Measurements from ENCODE around the gene HIF1AN. TPM values are rescaled to one million over a fixed set of nuclear protein-coding genes. Genes with fewer than 3 reads are reported as not detected.
A peak's percentile ranks its signal among the peaks of the same experiment; 100 is the strongest.

HIF1AN gene
- polyA plus RNA-seq, 12 donors = 27.1 to 46.3 (median 40.6) TPM; not detected in 1

DNA sequence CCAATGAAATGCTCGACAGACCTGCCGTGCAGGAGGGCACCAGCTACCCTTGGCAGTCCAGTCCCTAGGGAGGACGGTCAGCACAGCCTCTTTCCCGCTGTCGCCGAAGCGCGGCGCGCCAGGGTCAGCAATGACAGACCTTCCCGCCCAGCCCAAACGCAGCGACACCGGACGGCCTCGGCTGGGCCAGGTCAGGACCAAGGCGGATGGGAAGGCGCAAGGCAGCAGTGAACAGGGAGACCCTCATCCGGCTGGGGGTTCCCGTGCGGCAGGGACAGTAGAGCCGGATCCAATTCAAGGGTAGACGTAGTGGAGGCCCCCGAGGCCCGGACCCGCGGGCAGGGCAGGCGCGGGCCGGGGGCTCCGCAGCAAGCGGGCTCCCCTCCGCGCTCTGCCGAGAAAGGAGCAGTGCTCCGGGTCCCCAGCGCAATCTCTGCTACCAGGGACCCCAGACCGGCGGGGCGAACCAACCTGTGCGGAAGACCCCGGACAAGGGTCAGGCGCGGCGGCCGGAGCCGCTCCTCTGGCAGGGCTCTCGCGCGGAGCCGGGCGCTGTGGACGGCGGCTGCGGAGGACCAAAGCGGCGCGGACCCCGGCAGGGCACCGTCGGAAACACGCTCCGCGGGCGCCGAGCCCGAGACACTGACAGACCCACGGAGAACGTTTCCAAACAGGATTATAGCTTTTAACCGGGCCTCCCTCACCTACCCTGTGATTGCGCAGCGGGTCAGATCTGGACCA is 16.3 kb upstream of the HIF1AN start, which contains the start of gene SEC31B:
Gene SEC31B (minus strand): TSS at position 551 of the 741 bp plus-strand sequence. CDS start 2,909 bp downstream, outside the sequence.
- no peak for DNase-seq

DNA sequence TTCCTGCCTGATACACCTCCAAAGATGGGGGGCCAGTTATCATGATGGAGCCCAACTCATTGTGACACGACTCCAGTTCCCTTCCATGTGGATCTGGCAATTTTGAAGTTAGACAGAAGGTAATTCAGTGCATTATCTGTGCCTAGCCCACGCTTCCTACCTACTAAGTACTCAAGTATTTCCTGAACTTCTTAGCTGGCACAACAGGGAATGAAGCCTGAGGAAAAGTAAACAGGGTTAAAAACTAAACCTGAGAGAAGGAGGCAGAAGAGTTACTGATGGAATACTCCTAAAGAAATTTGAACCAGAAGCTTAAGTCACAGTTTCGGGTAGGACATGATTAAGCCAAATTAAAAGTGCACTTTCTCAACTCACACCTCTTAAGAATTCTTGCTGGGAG is 14.9 kb upstream of the HIF1AN start:
- DNase-seq = no peak

DNA sequence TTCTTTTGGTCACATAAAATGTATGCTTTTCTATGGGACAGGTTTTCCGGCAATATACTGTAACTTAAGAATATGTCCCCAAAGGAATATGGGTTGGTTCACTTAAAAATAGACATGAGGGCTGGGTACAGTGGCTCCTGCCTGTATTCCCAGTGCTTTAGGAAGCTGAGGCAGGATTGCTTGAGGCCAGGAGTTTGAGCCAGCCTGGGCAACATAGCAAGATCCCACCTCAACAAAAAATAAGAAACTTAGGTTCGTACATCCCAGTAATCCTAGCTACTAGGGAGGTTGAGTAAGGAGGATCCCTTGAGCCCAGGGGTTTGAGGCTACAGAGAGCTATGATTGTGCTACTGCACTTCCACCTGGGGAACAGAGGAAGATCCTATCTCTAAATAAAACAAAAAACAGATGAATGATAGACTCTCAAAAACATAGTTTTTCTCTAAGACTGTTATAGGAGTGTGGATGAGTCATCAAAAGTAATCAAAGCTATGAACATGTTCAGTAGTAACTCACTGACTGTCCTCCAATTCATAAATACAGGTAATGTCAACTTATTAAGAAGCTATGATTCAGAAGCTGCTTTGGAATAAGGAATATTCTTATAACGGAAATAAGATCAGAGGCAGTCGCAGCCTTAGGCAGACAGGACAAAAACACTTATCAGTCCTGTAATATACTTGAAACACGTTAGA is 13.5 kb upstream of the HIF1AN start:
- DNase-seq = no peak

DNA sequence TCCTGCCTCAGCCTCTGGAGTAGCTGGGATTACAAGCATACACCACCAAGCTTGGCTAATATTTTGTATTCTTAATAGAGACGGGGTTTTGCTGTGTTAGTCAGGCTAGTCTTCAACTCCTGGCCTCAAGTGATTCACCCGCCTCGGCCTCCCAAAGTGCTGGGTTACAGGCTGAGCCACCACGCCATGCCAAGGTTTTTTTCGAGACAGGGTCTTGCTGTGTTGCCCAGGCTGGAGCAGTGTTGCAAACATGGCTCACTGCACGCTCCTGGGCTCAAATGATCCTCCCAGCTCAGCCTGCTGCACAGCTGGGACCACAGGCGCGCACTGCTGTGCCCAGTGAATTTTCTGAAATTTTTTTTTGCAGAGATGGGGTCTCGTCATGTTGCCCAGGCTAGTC is 12.8 kb upstream of the HIF1AN start:
- no peak for DNase-seq

DNA sequence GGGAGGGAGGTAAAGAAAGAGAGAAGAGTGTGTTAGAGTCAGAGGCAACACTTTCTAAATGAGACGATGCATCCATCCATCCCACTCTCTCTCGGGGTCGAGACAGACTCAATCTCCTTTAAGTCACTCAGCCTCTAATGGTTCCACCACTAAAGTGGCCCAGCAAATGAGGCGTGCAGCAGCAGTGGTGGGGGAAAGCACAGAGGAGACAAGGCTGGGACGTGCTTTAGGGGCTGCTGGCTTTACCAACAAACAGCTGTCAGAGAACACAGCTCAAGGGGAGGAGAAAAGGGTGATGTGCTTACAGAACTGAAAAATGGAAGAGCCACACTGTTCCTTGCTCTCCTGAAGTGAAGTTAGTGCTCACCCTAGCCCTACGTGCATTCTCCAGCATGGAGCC is 11.5 kb upstream of the HIF1AN start:
- no peak for DNase-seq

DNA sequence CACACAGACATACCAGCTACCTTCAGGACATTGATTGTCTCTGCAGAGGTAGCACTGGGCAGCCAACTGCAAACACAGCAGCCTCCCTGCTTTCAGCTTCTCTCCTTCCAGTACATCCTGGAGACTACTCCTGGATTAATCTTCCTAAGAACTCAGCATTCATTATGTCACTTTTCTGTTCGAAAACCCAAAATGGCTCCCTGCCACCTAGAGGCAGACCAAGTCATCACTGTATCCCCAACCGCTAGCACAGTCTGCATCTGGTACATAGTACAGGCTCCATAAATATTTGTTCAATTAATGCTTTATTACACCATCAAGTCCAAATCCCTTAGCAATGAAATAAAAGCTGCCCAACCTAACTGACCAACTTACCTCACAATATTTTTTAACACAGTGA is 11.1 kb upstream of the HIF1AN start:
- no peak for DNase-seq

DNA sequence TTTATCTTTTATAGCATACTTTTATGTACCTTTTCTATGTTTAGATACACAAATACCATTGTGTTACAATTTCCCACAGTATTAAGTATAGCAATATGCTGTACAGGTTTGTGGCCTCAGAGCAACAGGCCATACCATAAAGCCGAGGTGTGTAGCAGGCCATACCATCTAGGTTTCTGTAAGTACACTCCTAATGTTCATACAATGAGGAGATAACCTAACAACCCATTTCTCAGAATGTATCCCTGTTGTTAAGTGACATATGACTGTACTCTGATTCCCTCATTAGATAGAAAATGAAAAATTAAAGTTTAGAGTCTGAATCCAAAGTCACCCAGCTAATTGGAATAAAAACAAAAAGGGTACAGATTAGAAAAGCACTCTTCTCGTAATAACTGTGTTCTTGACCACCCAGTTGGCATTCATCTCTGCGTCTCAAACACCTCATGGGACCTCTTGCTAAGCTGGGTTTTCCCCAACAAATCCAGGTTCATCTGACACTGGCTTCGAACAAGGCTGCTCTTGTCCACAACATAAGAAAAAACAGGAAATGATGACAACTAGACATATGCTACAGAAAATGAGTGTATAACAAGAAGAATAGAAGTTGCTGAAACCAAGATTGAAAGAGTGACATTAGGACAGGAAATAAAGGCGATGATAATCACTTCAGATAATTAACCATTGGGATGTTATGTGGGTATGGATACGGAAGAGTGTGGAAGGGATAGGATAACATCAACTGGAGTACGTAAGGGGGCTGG is 7.4 kb upstream of the HIF1AN start:
- no peak for DNase-seq

DNA sequence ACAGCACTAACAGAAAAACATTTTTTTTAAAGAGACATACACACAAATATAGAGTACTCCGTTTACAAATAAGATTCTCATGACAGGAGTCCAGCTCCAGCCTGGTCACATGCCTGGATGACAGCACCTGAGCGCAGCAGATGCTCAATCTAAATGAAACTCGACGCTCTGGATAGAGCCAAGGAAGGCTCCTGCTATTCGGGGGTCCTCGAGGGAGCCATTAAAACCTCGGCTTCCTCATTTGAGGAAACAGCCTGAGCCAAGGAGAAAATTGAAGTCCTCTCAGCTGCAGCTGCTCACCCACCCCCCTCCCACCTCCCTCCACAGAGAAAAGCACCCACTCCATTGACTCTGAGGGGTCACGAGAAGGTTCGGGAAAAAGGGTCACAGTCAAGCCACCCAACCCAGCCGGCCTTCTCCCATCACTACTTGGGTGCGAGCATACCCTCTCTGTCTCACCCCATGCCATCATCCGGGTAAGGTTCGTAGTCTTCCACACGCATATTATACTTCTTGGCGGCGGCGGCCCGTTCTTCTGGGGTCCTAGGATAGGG is 6.7 kb upstream of the HIF1AN start:
- DNase-seq = peak; percentile 70

DNA sequence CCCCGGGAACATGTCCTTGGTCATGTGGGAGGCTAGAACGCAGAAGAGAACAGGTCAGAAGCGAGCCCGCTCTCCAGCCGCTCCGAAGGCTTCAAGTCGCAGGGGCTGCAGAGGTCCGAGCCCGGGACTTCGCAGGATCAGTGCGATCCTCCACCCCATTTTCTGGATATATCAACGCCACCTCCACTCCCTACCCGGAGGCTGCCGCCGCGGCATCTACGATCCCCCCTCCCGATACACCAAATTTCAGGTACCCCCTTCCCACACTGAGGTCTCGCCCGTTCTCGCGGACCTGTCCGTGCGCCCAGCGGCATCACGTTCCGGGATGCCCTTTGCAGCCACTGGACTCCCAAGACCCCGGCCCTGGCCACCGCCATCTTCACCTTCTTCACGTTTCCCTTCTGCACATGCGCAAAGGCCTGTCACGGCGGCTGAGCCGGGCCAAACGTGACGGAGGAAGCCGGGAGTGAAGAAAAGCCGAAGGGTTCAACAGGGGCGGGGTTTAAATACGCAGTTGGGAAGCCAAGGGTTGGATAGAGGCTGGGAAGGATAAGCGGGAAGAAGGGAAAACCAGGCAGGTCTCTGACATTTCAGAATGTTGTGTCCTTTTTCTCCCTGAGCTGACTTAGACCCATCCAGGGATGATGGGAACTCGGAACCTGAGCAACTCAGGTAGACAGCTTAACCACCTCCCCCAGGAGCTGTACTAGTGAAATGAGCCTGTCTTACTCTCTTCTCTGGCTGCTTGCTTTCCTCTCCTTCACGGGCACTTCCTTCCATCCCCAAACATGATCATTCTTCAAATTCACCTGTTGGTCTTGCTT is 6.1 kb upstream of the HIF1AN start, which contains the start of gene NDUFB8:
Gene NDUFB8 (minus strand): TSS at position 397 of the 824 bp plus-strand sequence. CDS start 20 bp downstream, at position 377.
- peak; percentile 91 for DNase-seq

DNA sequence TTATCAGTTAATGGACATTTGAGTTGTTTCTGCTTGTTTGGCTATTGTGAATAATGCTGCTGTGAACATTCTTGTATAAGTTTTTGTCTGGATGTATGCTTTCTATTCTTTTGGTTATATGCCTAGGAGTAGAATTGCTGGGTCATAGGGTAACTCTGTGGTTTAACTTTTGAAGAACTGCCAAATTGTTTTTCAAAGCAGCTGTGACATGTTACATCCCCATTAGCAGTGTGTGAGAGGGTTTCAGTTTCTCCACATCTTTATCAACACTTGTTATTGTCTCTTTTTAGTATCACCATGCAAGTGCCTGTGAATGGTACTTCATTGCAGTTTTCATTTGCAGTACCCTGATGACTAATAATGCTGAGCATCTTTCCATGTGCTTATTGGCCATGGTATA is 4.0 kb upstream of the HIF1AN start:
- no peak for DNase-seq

DNA sequence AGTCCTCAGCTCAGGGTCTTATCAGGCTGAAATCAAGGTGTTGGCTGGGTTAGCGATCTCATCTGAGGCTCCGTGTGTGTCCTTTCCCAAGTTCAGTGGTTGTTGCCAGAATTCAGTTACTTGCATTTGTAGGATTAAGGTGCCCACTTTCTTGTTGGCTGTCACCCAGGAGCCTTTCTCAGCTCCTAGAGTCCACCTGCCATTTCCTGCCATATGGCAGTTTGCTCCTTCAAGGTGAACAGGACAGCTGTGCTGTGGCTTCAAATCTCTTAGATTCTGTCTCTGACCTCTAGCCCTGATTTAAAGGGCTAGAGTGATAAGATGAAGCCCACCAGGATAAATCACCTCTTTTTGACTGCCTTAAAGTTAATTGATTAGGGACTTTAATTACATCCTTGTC is 1.0 kb upstream of the HIF1AN start:
- no peak for DNase-seq

DNA sequence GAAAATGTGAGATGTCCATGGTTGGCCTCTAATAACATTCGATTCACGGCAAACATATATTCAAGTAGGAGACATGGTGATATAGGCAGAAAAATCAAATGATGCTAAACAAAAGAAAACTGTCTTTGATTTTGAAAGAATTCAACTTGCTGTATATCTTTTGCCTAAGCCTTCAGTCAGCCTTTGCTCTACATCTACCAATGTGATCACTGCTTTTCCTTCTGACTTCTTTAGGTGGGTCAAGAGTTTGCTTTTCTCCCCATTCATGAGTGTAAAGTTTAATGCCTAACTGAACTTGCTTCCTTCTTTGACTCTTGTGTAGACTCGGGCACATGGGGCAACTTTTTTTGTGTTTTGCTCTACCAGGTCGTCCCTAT is 417 bp upstream of the HIF1AN start:
- DNase-seq = no peak

DNA sequence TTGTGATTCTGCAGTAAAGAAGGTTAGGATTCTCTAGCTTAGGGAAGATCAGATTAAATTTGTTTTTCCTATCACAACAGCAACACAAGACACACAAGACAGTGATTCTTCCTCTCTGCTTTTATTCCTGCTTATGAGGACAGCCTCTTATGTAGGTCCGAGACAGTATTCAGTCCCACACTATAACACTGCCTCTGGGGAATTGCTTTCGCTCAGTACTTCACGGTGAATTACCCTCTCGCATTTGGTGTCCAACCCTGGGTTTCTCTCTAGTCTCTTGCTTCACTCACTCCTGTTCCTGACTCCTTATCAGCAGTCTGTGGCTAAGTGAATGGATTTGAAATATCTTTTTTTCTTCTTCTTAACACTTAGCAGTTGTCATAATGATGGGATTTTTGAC is 1.7 kb downstream of the HIF1AN start:
- DNase-seq = no peak

DNA sequence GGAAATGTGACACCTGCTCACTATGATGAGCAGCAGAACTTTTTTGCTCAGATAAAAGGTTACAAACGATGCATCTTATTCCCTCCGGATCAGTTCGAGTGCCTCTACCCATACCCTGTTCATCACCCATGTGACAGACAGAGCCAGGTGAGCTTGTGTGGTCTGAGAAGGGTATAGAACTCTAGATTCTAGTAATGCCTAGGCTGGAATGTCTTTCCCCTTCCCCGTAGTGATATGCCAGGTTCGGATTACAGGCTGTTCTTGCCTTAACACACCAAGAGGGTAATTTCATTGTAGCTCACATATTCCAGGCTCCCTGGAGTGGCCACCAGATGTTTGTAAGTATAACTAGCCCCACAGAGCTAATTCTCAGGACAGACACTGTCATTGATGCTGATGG is 9.2 kb downstream of the HIF1AN start:
- no peak for DNase-seq

DNA sequence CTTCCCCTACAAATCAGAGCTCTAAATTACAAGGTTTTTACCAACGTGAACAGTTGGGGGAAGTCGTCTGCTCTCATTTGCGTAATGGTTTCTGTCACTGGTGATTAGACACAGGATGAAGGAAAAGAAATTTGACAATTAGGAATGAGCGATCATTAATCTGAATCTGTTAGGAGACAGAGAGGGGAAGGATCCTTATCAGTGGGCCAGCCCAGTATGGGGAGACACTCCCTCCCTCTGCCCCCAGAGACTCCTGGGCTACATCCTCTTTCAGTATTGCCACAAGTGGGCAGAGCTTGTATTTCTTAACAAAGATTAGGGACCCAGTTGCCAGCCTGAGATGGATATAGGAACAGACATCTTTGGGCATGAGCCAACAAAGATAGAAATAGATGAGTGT is 15.5 kb downstream of the HIF1AN start:
- DNase-seq = no peak

DNA sequence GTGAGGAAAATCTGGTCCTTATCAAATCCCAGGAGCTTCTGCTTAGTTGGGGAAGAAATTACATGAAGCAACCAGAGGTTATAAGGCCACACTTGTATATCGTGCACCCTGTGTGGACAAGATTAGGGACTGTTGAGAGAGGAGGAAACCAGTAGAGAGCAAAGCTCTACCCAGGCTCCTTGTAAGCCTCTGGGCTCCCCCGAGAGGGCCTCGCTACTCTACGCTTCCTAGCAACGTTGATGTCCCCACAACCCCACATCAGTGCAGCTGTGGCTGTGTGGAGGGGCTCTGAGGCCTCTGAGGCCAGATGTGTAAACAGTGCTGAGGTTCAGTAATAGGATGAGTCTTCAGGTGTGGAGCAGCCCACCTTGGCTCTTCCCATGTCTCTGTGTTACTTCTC is 16.0 kb downstream of the HIF1AN start:
- DNase-seq = no peak

DNA sequence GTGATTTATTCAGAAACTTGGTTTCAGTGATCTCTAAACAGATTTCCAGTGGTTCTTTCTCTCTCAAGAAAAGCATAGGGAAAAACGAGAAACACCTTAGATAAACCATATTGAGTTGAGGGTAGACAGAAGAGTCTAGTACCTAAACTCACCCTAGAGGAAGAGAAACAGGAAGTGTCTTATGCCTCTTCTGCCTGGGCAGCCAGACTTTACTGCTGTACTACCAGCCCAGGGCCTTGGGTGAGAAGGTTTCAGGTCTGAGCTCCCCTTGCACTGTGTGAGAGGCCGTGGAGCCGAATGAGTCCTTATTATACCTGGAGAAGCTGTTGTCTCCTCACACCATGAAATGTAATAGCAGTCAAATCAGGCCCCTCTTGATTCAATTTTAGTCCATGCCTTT is 18.2 kb downstream of the HIF1AN start:
- no peak for DNase-seq

DNA sequence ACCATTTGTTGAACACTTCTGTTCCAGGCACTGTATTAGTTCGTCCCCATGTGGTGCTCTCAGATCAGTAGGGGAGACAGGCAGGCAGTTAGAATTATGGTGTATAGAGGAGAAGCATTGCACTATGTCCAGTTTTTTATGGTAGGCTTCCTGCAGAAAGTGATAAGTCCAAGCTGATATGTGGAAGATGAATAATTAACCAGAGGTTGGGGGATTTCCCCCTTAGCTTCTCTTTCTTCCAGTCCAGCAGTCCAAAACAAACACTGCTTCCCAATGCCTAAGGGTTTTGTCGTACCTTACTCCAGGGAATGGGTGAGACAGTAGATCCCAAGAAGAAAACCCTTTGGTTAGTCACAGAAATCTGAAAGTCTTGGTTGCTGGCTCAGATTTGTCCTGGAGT is 19.2 kb downstream of the HIF1AN start:
- DNase-seq = no peak

DNA sequence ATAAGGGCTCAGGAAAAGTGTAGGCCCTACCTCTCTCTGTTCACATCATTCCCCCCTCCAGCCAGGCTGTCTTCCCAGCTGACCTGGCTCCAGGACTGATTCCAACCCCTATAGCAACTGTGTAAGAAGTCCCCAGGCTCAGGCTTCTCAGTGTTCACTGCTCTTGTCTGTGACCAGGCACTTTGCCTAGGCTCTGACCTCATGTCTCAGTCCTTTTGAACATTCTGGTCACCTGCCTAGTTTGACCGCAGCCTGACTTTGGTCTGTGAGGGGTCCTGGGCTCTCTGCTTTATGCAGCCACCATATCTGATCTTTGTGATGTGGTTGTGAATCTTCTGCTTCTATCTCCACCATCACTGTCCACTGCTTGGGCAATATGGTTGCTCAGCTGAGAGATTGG is 24.5 kb downstream of the HIF1AN start:
- DNase-seq = no peak

DNA sequence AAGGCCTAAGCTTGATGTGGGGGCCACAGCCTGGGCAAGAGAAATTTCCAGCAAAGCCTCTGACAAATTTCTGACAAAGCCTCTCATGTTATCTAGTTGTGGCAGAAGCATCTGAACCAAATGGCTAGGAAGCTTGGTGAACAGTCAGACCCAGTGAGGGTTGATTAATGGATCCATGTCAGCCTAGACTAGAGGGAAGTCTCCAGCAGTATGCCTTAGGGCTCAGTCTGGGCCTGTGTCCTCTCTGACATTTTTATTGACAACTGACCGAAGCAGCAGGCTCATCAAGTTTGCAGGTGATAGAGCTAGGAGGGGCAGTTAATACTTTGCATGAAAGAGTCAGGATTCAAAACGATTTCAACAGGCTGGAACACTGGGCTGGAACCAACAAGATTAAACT is 25.3 kb downstream of the HIF1AN start:
- no peak for DNase-seq

DNA sequence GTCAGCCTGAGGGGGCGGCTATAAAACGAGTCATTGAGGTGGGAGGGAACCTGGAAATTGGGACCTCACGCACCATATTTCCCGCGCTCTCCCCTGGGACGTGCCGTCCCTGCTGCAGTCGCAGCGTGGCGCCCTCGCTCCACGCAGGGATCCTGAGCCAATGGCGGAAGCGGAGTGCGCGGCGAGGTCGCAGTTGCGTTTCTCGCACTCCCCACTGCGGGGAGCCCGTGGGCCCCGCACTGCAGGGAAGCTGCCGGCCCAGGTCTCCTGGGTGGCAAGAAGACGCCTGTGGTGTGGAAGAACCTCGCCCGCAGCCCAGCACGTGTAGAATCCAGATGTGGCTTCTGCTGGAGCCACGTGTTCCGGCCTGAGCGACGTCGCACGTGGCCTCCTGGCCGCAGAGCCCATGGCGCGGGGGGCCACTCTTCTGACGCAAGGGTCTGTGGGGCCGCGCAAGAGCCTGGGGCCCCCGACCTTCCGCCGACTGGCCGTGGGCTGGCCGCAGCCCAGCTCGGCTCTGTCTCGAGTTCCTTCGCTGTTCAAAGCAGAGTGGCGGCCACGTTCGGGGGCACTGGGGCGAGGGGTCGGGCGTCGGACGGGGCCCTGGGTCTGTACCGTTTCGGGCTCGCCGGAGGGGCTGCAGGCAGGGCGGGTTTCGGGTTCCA is 26.4 kb downstream of the HIF1AN start:
- DNase-seq = peak; percentile 32
